CD4-positive, CD25-positive, alpha-beta regulatory T cell (primary cell): ENCODE measurements around the gene SF3B2. TPM values are rescaled to one million over a fixed set of nuclear protein-coding genes. Genes with fewer than 3 reads are reported as not detected.

Source experiments
- ATAC-seq, 2 donors: fragments of 150-1000 bp; cut with Tn5 transposase; one replicate each; pipeline ENCODE4 v1.10.0; 2021; ENCODE audit warnings: low read depth in 2 of 2, moderate number of reproducible peaks in 2 of 2, moderate library complexity in 1 of 2
- DNase-seq, 3 donors: peaks; one replicate each; pipeline versions ENCODE4 v3.0.0 to v3.0.0-alpha.2; 2012 to 2022; ENCODE audit warnings: mixed read lengths in 1 of 3
- H3K27ac ChIP-seq: one replicate; pipeline ENCODE4 v1.7.0; 2013; ENCODE audit warnings: mild to moderate bottlenecking, low read length; ENCODE audit not compliant: insufficient read depth, poor library complexity, severe bottlenecking
- H3K27me3 ChIP-seq: one replicate; pipeline ENCODE4 v1.7.0; 2013; ENCODE audit warnings: low read length; ENCODE audit not compliant: control insufficient read depth, insufficient read depth
- H3K36me3 ChIP-seq: one replicate; pipeline ENCODE4 v1.7.0; 2013; ENCODE audit warnings: mild to moderate bottlenecking, low read length, moderate library complexity; ENCODE audit not compliant: control insufficient read depth, insufficient read depth
- H3K4me1 ChIP-seq: 2 replicates; pipeline ENCODE4 v1.7.0; 2013; ENCODE audit warnings: mild to moderate bottlenecking, low read length; ENCODE audit not compliant: insufficient read depth, control insufficient read depth, poor library complexity, severe bottlenecking
- H3K4me3 ChIP-seq: one replicate; pipeline ENCODE4 v1.7.0; 2013; ENCODE audit warnings: low read depth, mild to moderate bottlenecking, low read length, moderate library complexity
- H3K9me3 ChIP-seq, 2 experiments: 1 replicate in 1 of 2; 2 replicates in 1 of 2; pipeline ENCODE4 v1.7.0; 2013; ENCODE audit warnings: low read length in 2 of 2, mild to moderate bottlenecking in 1 of 2, moderate library complexity in 1 of 2; ENCODE audit not compliant: control insufficient read depth in 2 of 2
- H3K27ac Mint-ChIP-seq, 3 donors: one replicate each; pipeline ENCODE4 v1.8.0; 2020 to 2022; ENCODE audit warnings: mild to moderate bottlenecking in 3 of 3, mixed read lengths in 3 of 3, moderate library complexity in 2 of 3
- H3K27me3 Mint-ChIP-seq: one replicate; pipeline ENCODE4 v1.8.0; 2022; ENCODE audit warnings: mild to moderate bottlenecking, mixed read lengths
- H3K36me3 Mint-ChIP-seq: one replicate; pipeline ENCODE4 v1.8.0; 2020; ENCODE audit warnings: mixed read lengths
- H3K4me1 Mint-ChIP-seq, 4 donors: one replicate each; pipeline ENCODE4 v1.8.0; 2020 to 2022; ENCODE audit warnings: mixed read lengths in 4 of 4, mild to moderate bottlenecking in 1 of 4
- H3K4me3 Mint-ChIP-seq, 4 donors: one replicate each; pipeline ENCODE4 v1.8.0; 2020 to 2022; ENCODE audit warnings: mild to moderate bottlenecking in 4 of 4, mixed read lengths in 4 of 4, moderate library complexity in 3 of 4
- H3K9me3 Mint-ChIP-seq, 7 donors: one replicate each; pipeline ENCODE4 v1.8.0; 2020 to 2022; ENCODE audit warnings: mixed read lengths in 7 of 7, mild to moderate bottlenecking in 3 of 7, moderate library complexity in 2 of 7
- polyA plus RNA-seq, 4 donors: library from polyadenylated mRNA; unstranded; fragments of 300-500 nt; fragmentation: Illumina TruSeq; gene quantifications; one replicate each; pipeline ENCODE4 v1.2.3, GENCODE V29; 2021
- total RNA-seq: library from RNA; stranded (reverse); gene quantifications from one replicate; pipeline ENCODE4 v1.2.3, GENCODE V29; 2022

SF3B2 gene
- total and polyA plus RNA-seq, 5 donors from 2014 or later, result 67.6 to 172 (median 75.6) TPM

GRCh38 chr11:66013762-66014100 is 38.4 kb upstream of the SF3B2 start:
- DNase-seq (no peak), ATAC-seq (no peak)
- Histone ChIP-seq H3K27me3 (peaks cover 8% of the 10 kb centered on the region), H3K4me3 (no peak overlapping the region), H3K27ac (no peak overlapping the region), H3K36me3 (no peaks in the 10 kb centered on the region), H3K9me3 (no peaks in the 10 kb centered on the region), H3K4me1 (peaks cover 8% of the 10 kb centered on the region)
- Mint-ChIP-seq H3K4me3 (no peak overlapping the region), H3K4me1 (no peaks in the 10 kb centered on the region), H3K9me3 (peaks cover 0 to 2% (median 0%) of the 10 kb centered on the region in 7 donors), H3K27me3 (peaks cover 32% of the 10 kb centered on the region), H3K27ac (no peak overlapping the region), H3K36me3 (no peaks in the 10 kb centered on the region)

GRCh38 chr11:66014804-66015453 is 37.2 kb upstream of the SF3B2 start:
- H3K36me3 Mint-ChIP-seq, result no peaks in the 10 kb centered on the region
- Histone ChIP-seq H3K27ac (no peak overlapping the region), H3K27me3 (peaks cover 8% of the 10 kb centered on the region), H3K4me3 (no peak overlapping the region), H3K36me3 (no peaks in the 10 kb centered on the region), H3K4me1 (peaks cover 8% of the 10 kb centered on the region), H3K9me3 (no peaks in the 10 kb centered on the region)
- peaks cover 0 to 2% (median 0%) of the 10 kb centered on the region in 7 donors for H3K9me3 Mint-ChIP-seq
- H3K4me1 Mint-ChIP-seq, result no peaks in the 10 kb centered on the region
- DNase-seq (no peak), ATAC-seq (no peak)
- peak overlapping the region in 1 of 3 donors; percentile 7 for H3K27ac Mint-ChIP-seq
- H3K27me3 Mint-ChIP-seq, result peaks cover 27% of the 10 kb centered on the region
- no peak overlapping the region for H3K4me3 Mint-ChIP-seq

GRCh38 chr11:66015454-66015881 is 36.7 kb upstream of the SF3B2 start:
- Mint-ChIP-seq H3K36me3 (no peaks in the 10 kb centered on the region), H3K4me1 (no peaks in the 10 kb centered on the region), H3K27me3 (peaks cover 22% of the 10 kb centered on the region), H3K9me3 (no peaks in the 10 kb centered on the region), H3K4me3 (no peak overlapping the region), H3K27ac (no peak overlapping the region)
- Histone ChIP-seq H3K27me3 (peaks cover 8% of the 10 kb centered on the region), H3K36me3 (no peaks in the 10 kb centered on the region), H3K27ac (no peak overlapping the region), H3K9me3 (no peaks in the 10 kb centered on the region), H3K4me3 (no peak overlapping the region), H3K4me1 (peaks cover 8% of the 10 kb centered on the region)
- ATAC-seq (no peak), DNase-seq (no peak)

- peaks cover 17% of the 10 kb centered on the region for H3K27me3 Mint-ChIP-seq
- Histone ChIP-seq H3K9me3 (no peaks in the 10 kb centered on the region), H3K4me1 (peaks cover 8% of the 10 kb centered on the region), H3K27ac (no peak overlapping the region), H3K36me3 (no peaks in the 10 kb centered on the region), H3K27me3 (peaks cover 8% of the 10 kb centered on the region), H3K4me3 (no peak overlapping the region)
- no peak overlapping the region for H3K27ac Mint-ChIP-seq
- H3K36me3 Mint-ChIP-seq, result no peaks in the 10 kb centered on the region
- no peak for DNase-seq
- H3K4me3 Mint-ChIP-seq, result no peak overlapping the region
- H3K4me1 Mint-ChIP-seq, result no peaks in the 10 kb centered on the region
- H3K9me3 Mint-ChIP-seq, result no peaks in the 10 kb centered on the region
- ATAC-seq, result no peak
Observed at GRCh38 chr11:66015936-66016792, 36.0 kb upstream of the SF3B2 start.

- Histone ChIP-seq H3K27me3 (peaks cover 3% of the 10 kb centered on the region), H3K9me3 (no peaks in the 10 kb centered on the region), H3K4me3 (no peak overlapping the region), H3K4me1 (peaks cover 5% of the 10 kb centered on the region), H3K27ac (no peak overlapping the region), H3K36me3 (no peaks in the 10 kb centered on the region)
- ATAC-seq (no peak), DNase-seq (no peak)
- no peaks in the 10 kb centered on the region for H3K36me3 Mint-ChIP-seq
- H3K9me3 Mint-ChIP-seq, result no peaks in the 10 kb centered on the region
- H3K27me3 Mint-ChIP-seq, result peaks cover 13% of the 10 kb centered on the region
- H3K27ac Mint-ChIP-seq, result no peak overlapping the region
- no peak overlapping the region for H3K4me3 Mint-ChIP-seq
- no peaks in the 10 kb centered on the region for H3K4me1 Mint-ChIP-seq
Observed at GRCh38 chr11:66016793-66017177, 35.4 kb upstream of the SF3B2 start.

GRCh38 chr11:66017321-66017720 is 34.8 kb upstream of the SF3B2 start:
- H3K9me3 Mint-ChIP-seq, result no peaks in the 10 kb centered on the region
- H3K27me3 ChIP-seq, result peaks cover 3% of the 10 kb centered on the region
- H3K4me1 ChIP-seq, result peaks cover 1% of the 10 kb centered on the region
- DNase-seq (no peak), ATAC-seq (no peak)
- H3K4me3 Mint-ChIP-seq, result no peak overlapping the region
- no peak overlapping the region for H3K27ac Mint-ChIP-seq
- no peak overlapping the region for H3K27ac ChIP-seq
- no peaks in the 10 kb centered on the region for H3K9me3 ChIP-seq
- H3K36me3 Mint-ChIP-seq, result no peaks in the 10 kb centered on the region
- H3K4me1 Mint-ChIP-seq, result peaks cover 0 to under 1% (median under 1%) of the 10 kb centered on the region in 4 donors
- H3K36me3 ChIP-seq, result no peaks in the 10 kb centered on the region
- H3K27me3 Mint-ChIP-seq, result peaks cover 10% of the 10 kb centered on the region
- H3K4me3 ChIP-seq, result no peak overlapping the region

GRCh38 chr11:66020212-66020611 is 32.0 kb upstream of the SF3B2 start:
- H3K4me1 ChIP-seq, result peaks cover 6% of the 10 kb centered on the region
- peaks cover 4 to 6% (median 5%) of the 10 kb centered on the region in 4 donors for H3K4me1 Mint-ChIP-seq
- H3K36me3 Mint-ChIP-seq, result no peaks in the 10 kb centered on the region
- no peak overlapping the region for H3K4me3 ChIP-seq
- H3K36me3 ChIP-seq, result no peaks in the 10 kb centered on the region
- no peak overlapping the region for H3K27ac ChIP-seq
- H3K27me3 ChIP-seq, result no peaks in the 10 kb centered on the region
- DNase-seq (no peak), ATAC-seq (no peak)
- H3K9me3 ChIP-seq, result no peaks in the 10 kb centered on the region
- H3K9me3 Mint-ChIP-seq, result no peaks in the 10 kb centered on the region
- no peak overlapping the region for H3K4me3 Mint-ChIP-seq
- H3K27me3 Mint-ChIP-seq, result peaks cover 6% of the 10 kb centered on the region
- H3K27ac Mint-ChIP-seq, result no peak overlapping the region
